Measurements from ENCODE around the gene TOR3A. TPM values are rescaled to one million over a fixed set of nuclear protein-coding genes. Genes with fewer than 3 reads are reported as not detected.

Gene TOR3A
- total and polyA plus RNA-seq, 3 donors from 2014 or later, result 10.1 to 17.6 (median 16.3) TPM

- H3K36me3 ChIP-seq (ENCODE audit: low read depth, missing control alignments), result no peaks in the 10 kb centered on the region
- intact Hi-C loops (cut with DNase I; ENCODE audit: low total_unique reads), result no loop called here
- WGBS, 2 donors, result 97% methylated on average over 4 of the region's 4 CpGs
Observed at GRCh38 chr1:179099891-179100290, 18.0 kb downstream of the TOR3A start.

GRCh38 chr1:179101566-179101965, 19.7 kb downstream of the TOR3A start:
- Histone ChIP-seq H3K36me3 (ENCODE audit: low read depth, missing control alignments) (no peaks in the 10 kb centered on the region), H3K9me3 (no peaks in the 10 kb centered on the region), H3K27me3 (no peaks in the 10 kb centered on the region), H3K4me1 (no peaks in the 10 kb centered on the region), H3K27ac (no peak overlapping the region), H3K4me3 (no peak overlapping the region)
- intact Hi-C loops (cut with DNase I; ENCODE audit: low total_unique reads), result no loop called here
- TF ChIP-seq, protein P1, sequence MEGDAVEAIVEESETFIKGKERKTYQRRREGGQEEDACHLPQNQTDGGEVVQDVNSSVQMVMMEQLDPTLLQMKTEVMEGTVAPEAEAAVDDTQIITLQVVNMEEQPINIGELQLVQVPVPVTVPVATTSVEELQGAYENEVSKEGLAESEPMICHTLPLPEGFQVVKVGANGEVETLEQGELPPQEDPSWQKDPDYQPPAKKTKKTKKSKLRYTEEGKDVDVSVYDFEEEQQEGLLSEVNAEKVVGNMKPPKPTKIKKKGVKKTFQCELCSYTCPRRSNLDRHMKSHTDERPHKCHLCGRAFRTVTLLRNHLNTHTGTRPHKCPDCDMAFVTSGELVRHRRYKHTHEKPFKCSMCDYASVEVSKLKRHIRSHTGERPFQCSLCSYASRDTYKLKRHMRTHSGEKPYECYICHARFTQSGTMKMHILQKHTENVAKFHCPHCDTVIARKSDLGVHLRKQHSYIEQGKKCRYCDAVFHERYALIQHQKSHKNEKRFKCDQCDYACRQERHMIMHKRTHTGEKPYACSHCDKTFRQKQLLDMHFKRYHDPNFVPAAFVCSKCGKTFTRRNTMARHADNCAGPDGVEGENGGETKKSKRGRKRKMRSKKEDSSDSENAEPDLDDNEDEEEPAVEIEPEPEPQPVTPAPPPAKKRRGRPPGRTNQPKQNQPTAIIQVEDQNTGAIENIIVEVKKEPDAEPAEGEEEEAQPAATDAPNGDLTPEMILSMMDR (IDR thresholded peaks at IDR 0.05), result no peak
- no peak for TF ChIP-seq POLR2A (IDR thresholded peaks at IDR 0.05)
- no peak for DNase-seq
- 86 to 96% methylated on average over 4 of the region's 4 CpGs for WGBS, 2 donors

More at GRCh38 chr1:179099891-179100290, 18.0 kb downstream of the TOR3A start:
- H3K9me3 ChIP-seq, result no peaks in the 10 kb centered on the region
- no peaks in the 10 kb centered on the region for H3K27me3 ChIP-seq
- H3K4me1 ChIP-seq, result no peaks in the 10 kb centered on the region
- no peak overlapping the region for H3K4me3 ChIP-seq
- no peak overlapping the region for H3K27ac ChIP-seq
- DNase-seq, result no peak
- no peak for TF ChIP-seq POLR2A (IDR thresholded peaks at IDR 0.05)
- TF ChIP-seq, protein P1 (IDR thresholded peaks at IDR 0.05), result no peak

GRCh38 chr1:179103999-179104398, 22.1 kb downstream of the TOR3A start:
- Histone ChIP-seq H3K4me1 (no peaks in the 10 kb centered on the region), H3K27me3 (no peaks in the 10 kb centered on the region), H3K9me3 (no peaks in the 10 kb centered on the region), H3K27ac (no peak overlapping the region), H3K36me3 (ENCODE audit: low read depth, missing control alignments) (no peaks in the 10 kb centered on the region), H3K4me3 (no peak overlapping the region)
- intact Hi-C loops (cut with DNase I; ENCODE audit: low total_unique reads), result no loop called here
- WGBS, 2 donors, result 86 to 87% methylated on average over 1 of the region's 1 CpG
- TF ChIP-seq POLR2A (IDR thresholded peaks at IDR 0.05), result no peak
- TF ChIP-seq, protein P1 (IDR thresholded peaks at IDR 0.05), result no peak
- no peak for DNase-seq

- Histone ChIP-seq H3K9me3 (no peaks in the 10 kb centered on the region), H3K27ac (no peak overlapping the region), H3K4me3 (no peak overlapping the region), H3K27me3 (no peaks in the 10 kb centered on the region), H3K4me1 (no peaks in the 10 kb centered on the region), H3K36me3 (ENCODE audit: low read depth, missing control alignments) (no peaks in the 10 kb centered on the region)
- 88 to 96% methylated on average over 3 of the region's 3 CpGs for WGBS, 2 donors
- no peak for TF ChIP-seq POLR2A (IDR thresholded peaks at IDR 0.05)
- TF ChIP-seq, protein P1 (IDR thresholded peaks at IDR 0.05), result no peak
- intact Hi-C loops (cut with DNase I; ENCODE audit: low total_unique reads), result no loop called here
- no peak for DNase-seq
Observed at GRCh38 chr1:179104611-179105250, 22.9 kb downstream of the TOR3A start.

GRCh38 chr1:179105393-179105792, 23.5 kb downstream of the TOR3A start:
- 80% methylated on average over 7 of the region's 7 CpGs for WGBS, 2 donors
- no peaks in the 10 kb centered on the region for H3K36me3 ChIP-seq (ENCODE audit: low read depth, missing control alignments)
- H3K4me3 ChIP-seq, result no peak overlapping the region
- no peak for DNase-seq
- intact Hi-C loops (cut with DNase I; ENCODE audit: low total_unique reads), result no loop called here
- H3K9me3 ChIP-seq, result no peaks in the 10 kb centered on the region
- TF ChIP-seq, protein P1 (IDR thresholded peaks at IDR 0.05), result no peak
- TF ChIP-seq POLR2A (IDR thresholded peaks at IDR 0.05), result no peak
- H3K27ac ChIP-seq, result no peak overlapping the region
- no peaks in the 10 kb centered on the region for H3K27me3 ChIP-seq
- H3K4me1 ChIP-seq, result no peaks in the 10 kb centered on the region

All from testis (tissue), 3 donors.